ENCODE measurements around the gene YWHAG. TPM values are rescaled to one million over a fixed set of nuclear protein-coding genes. Genes with fewer than 3 reads are reported as not detected.
A peak's percentile ranks its signal among the peaks of the same experiment; 100 is the strongest.

The YWHAG gene
- total and polyA plus RNA-seq, 2 of the 13 experiments (the other 11 are each of a cell fraction or from before 2014, with no cell fraction given) = 36.9 to 67.5 TPM

GRCh38 chr7:76393116-76394031 is 34.6 kb upstream of the YWHAG start (continued):
- TF ChIP-seq ZNF333 (CRISPR knock-in tag; IDR thresholded peaks at IDR 0.05; ENCODE audit: borderline replicate concordance) (peak; percentile 45; the same call in 1 of the 2 replicates), ZBTB44 (CRISPR knock-in tag; IDR thresholded peaks at IDR 0.05) (peak; percentile 90; the same call in 1 of the 2 replicates), ZMAT5 (CRISPR knock-in tag; IDR thresholded peaks at IDR 0.05; ENCODE audit: borderline replicate concordance, low read depth) (no peak), NFIB (CRISPR knock-in tag; IDR thresholded peaks at IDR 0.05; ENCODE audit: borderline replicate concordance) (no peak), ZNF235 (CRISPR knock-in tag; IDR thresholded peaks at IDR 0.05; ENCODE audit: borderline replicate concordance) (no peak), NR1H2 (CRISPR knock-in tag; IDR thresholded peaks at IDR 0.05; ENCODE audit: borderline replicate concordance, low read depth) (no peak; the same call in 1 of the 2 replicates), SKIL (CRISPR knock-in tag; IDR thresholded peaks at IDR 0.05; ENCODE audit: borderline replicate concordance) (no peak), ZNF616 (CRISPR knock-in tag; IDR thresholded peaks at IDR 0.05; ENCODE audit: low read depth) (peak; percentile 97), PCBP1 (IDR thresholded peaks at IDR 0.05; ENCODE audit: borderline replicate concordance, low read depth, low read length) (0 out of 2 replicates have a peak, but pooled peaks have one; percentile 29), HNRNPL (IDR thresholded peaks at IDR 0.05; ENCODE audit: low read depth, low read length) (no peak), BRF2 (CRISPR knock-in tag; IDR thresholded peaks at IDR 0.05) (peak; percentile 75; the same call in 1 of the 2 replicates), USF2 (IDR thresholded peaks at IDR 0.05; ENCODE audit: low read depth, low read length) (no peak), USF2 (CRISPR knock-in tag; IDR thresholded peaks at IDR 0.05; ENCODE audit: borderline replicate concordance) (no peak), AKAP8 (CRISPR knock-in tag; IDR thresholded peaks at IDR 0.05) (peak; percentile 21; the same call in 1 of the 2 replicates), HES4 (CRISPR knock-in tag; IDR thresholded peaks at IDR 0.05; ENCODE audit: borderline replicate concordance) (peak; percentile 98), ZBTB37 (CRISPR knock-in tag; IDR thresholded peaks at IDR 0.05) (no peak), NCOA5 (CRISPR knock-in tag; IDR thresholded peaks at IDR 0.05) (no peak), KDM1A (CRISPR knock-in tag; IDR thresholded peaks at IDR 0.05) (no peak), ZNF737 (CRISPR knock-in tag; IDR thresholded peaks at IDR 0.05; ENCODE audit: borderline replicate concordance) (no peak)
